D721Med (cell line): Measurements from ENCODE around the gene CEP70.
A peak's percentile ranks its signal among the peaks of the same experiment; 100 is the strongest.
"Not testable (repeated sequence)": the region's sequence is repeated elsewhere in the genome, so short reads cannot be mapped to it uniquely, and the experiment has no call there.

Source experiments
- DNase-seq: peaks from one replicate; pipeline ENCODE4 v3.0.0; 2011; ENCODE audit warnings: low spot score; ENCODE audit not compliant: insufficient read length
- FAIRE-seq: peaks from 2 replicates; lab custom pipeline; 2011; peaks lifted over from hg19 to GRCh38; lab: Jason Lieb, UNC
- CTCF ChIP-seq: IDR thresholded peaks from 2 replicates; pipeline ENCODE4 v1.5.1; 2012; ENCODE audit warnings: mild to moderate bottlenecking, control low read depth; ENCODE audit not compliant: insufficient read depth; ENCODE audit errors: missing control alignments

Gene CEP70

GRCh38 chr3:138625707-138626365 is 31.8 kb upstream of the CEP70 start:
- no peak for TF ChIP-seq CTCF
- FAIRE-seq (no peak), DNase-seq (no peak)

- TF ChIP-seq CTCF, result no peak
- DNase-seq (no peak), FAIRE-seq (no peak)
Measured at GRCh38 chr3:138624518-138624917, 30.5 kb upstream of the CEP70 start.

GRCh38 chr3:138620431-138620830 is 26.4 kb upstream of the CEP70 start:
- no peak for TF ChIP-seq CTCF
- FAIRE-seq (no peak), DNase-seq (no peak)

GRCh38 chr3:138615462-138615861 is 21.4 kb upstream of the CEP70 start:
- no peak for TF ChIP-seq CTCF
- DNase-seq, result no peak
- no peak for FAIRE-seq

- DNase-seq (no peak), FAIRE-seq (no peak)
Measured at GRCh38 chr3:138609898-138610266, 15.8 kb upstream of the CEP70 start.

GRCh38 chr3:138608322-138609135 is 14.5 kb upstream of the CEP70 start, which contains the start of gene FAIM:
TSS of gene FAIM (plus strand) at chr3:138608771. CDS start at chr3:138619727, 10,956 bp downstream.
- FAIRE-seq (no peak), DNase-seq (peak; percentile 55)

More at GRCh38 chr3:138609898-138610266, 15.8 kb upstream of the CEP70 start:
- TF ChIP-seq CTCF, result no peak

GRCh38 chr3:138604106-138604595 is 10.1 kb upstream of the CEP70 start:
- DNase-seq, FAIRE-seq: not testable (repeated sequence)

More at GRCh38 chr3:138608322-138609135, 14.5 kb upstream of the CEP70 start, which contains the start of gene FAIM:
- TF ChIP-seq CTCF, result no peak

GRCh38 chr3:138601661-138602060 is 7.6 kb upstream of the CEP70 start:
- DNase-seq, FAIRE-seq: not testable (repeated sequence)
